Naive thymus-derived CD4-positive, alpha-beta T cell (primary cell): ENCODE results near the gene IGF2R. TPM values are rescaled to one million over a fixed set of nuclear protein-coding genes. Genes with fewer than 3 reads are reported as not detected.
A peak's percentile ranks its signal among the peaks of the same experiment; 100 is the strongest.

Experiments
- ATAC-seq: fragments of 150-1000 bp; cut with Tn5 transposase; 2 replicates; pipeline ENCODE4 v1.10.0; 2021; ENCODE audit warnings: mild to moderate bottlenecking, moderate library complexity
- CTCF ChIA-PET: fragments of 350-600 bp; sonication (Branson Sonifier 250); formaldehyde crosslinking; loops from one replicate; lab custom pipeline; 2021; ENCODE audit warnings: antibody characterized with exemption; lab: Charles Lee
- POLR2A ChIA-PET: fragments of 350-600 bp; sonication (Branson Sonifier 250); formaldehyde crosslinking; loops from one replicate; lab custom pipeline; 2021; ENCODE audit warnings: antibody characterized with exemption, inconsistent platforms; lab: Charles Lee
- DNase-seq, 9 donors: peaks; one replicate each; pipeline versions ENCODE4 v3.0.0 to v3.0.0-alpha.2; 2020 to 2022; ENCODE audit warnings: mixed read lengths in 1 of 9
- H3K27ac ChIP-seq: one replicate; pipeline ENCODE4 v1.7.0; 2013; ENCODE audit warnings: mild to moderate bottlenecking, low read depth, low read length, moderate library complexity
- H3K27me3 ChIP-seq, 2 donors: one replicate each; pipeline ENCODE4 v1.7.0; 2013; ENCODE audit warnings: low read length in 2 of 2, mild to moderate bottlenecking in 2 of 2, moderate library complexity in 2 of 2; ENCODE audit not compliant: control insufficient read depth in 2 of 2, insufficient read depth in 2 of 2
- H3K36me3 ChIP-seq, 3 experiments: 1 replicate in 2 of 3; 2 replicates in 1 of 3; pipeline ENCODE4 v1.7.0; 2013; ENCODE audit warnings: low read length in 3 of 3, mild to moderate bottlenecking in 3 of 3, moderate library complexity in 1 of 3; ENCODE audit not compliant: insufficient read depth in 3 of 3, control insufficient read depth in 2 of 3
- H3K4me1 ChIP-seq, 2 donors: one replicate each; pipeline ENCODE4 v1.7.0; 2013; ENCODE audit warnings: low read length in 2 of 2, mild to moderate bottlenecking in 2 of 2, moderate library complexity in 1 of 2; ENCODE audit not compliant: control insufficient read depth in 2 of 2, insufficient read depth in 2 of 2
- H3K4me3 ChIP-seq: 2 replicates; pipeline ENCODE4 v1.7.0; 2013; ENCODE audit warnings: mild to moderate bottlenecking, low read length
- H3K9me3 ChIP-seq, 3 experiments: 1 replicate in 2 of 3; 2 replicates in 1 of 3; pipeline ENCODE4 v1.7.0; 2013; ENCODE audit warnings: low read length in 3 of 3; ENCODE audit not compliant: control insufficient read depth in 2 of 3
- H3K27ac Mint-ChIP-seq, 9 donors: one replicate each; pipeline ENCODE4 v1.8.0; 2020 to 2022; ENCODE audit warnings: mixed read lengths in 9 of 9, mild to moderate bottlenecking in 8 of 9, moderate library complexity in 5 of 9, inconsistent platforms in 2 of 9
- H3K27me3 Mint-ChIP-seq, 5 donors: one replicate each; pipeline ENCODE4 v1.8.0; 2021 to 2022; ENCODE audit warnings: mixed read lengths in 5 of 5, mild to moderate bottlenecking in 1 of 5
- H3K36me3 Mint-ChIP-seq, 5 donors: one replicate each; pipeline ENCODE4 v1.8.0; 2020 to 2022; ENCODE audit warnings: mixed read lengths in 5 of 5, mild to moderate bottlenecking in 3 of 5, inconsistent platforms in 1 of 5
- H3K4me1 Mint-ChIP-seq, 7 donors: one replicate each; pipeline ENCODE4 v1.8.0; 2020 to 2022; ENCODE audit warnings: mixed read lengths in 7 of 7, mild to moderate bottlenecking in 3 of 7, inconsistent platforms in 1 of 7
- H3K4me3 Mint-ChIP-seq, 10 donors: one replicate each; pipeline ENCODE4 v1.8.0; 2020 to 2022; ENCODE audit warnings: mild to moderate bottlenecking in 10 of 10, mixed read lengths in 10 of 10, moderate library complexity in 6 of 10, inconsistent platforms in 2 of 10
- H3K9me3 Mint-ChIP-seq, 11 donors: one replicate each; pipeline ENCODE4 v1.8.0; 2020 to 2022; ENCODE audit warnings: mixed read lengths in 11 of 11, mild to moderate bottlenecking in 4 of 11, inconsistent platforms in 1 of 11, moderate library complexity in 1 of 11
- intact Hi-C, 2 donors: fragments of 100-400 bp; cut with micrococcal nuclease; formaldehyde crosslinking; loops; one replicate each; pipeline ENCODE4 v1.15.1; 2023
- polyA plus RNA-seq, 2 donors: library from polyadenylated mRNA; unstranded; fragments of 300-500 nt; fragmentation: Illumina TruSeq; gene quantifications; one replicate each; pipeline ENCODE4 v1.2.3, GENCODE V29; 2021
- total RNA-seq, 6 experiments: library from RNA in 5 of 6; stranded (reverse) in 5 of 6; gene quantifications; 1 replicate in 5 of 6; 2 replicates in 1 of 6; pipeline ENCODE4 v1.2.3 and lab custom pipeline; 2021 to 2026

The IGF2R gene
- total and polyA plus RNA-seq, 7 experiments from 2014 or later: 8.7 to 79.2 (median 70.4) TPM

DNA sequence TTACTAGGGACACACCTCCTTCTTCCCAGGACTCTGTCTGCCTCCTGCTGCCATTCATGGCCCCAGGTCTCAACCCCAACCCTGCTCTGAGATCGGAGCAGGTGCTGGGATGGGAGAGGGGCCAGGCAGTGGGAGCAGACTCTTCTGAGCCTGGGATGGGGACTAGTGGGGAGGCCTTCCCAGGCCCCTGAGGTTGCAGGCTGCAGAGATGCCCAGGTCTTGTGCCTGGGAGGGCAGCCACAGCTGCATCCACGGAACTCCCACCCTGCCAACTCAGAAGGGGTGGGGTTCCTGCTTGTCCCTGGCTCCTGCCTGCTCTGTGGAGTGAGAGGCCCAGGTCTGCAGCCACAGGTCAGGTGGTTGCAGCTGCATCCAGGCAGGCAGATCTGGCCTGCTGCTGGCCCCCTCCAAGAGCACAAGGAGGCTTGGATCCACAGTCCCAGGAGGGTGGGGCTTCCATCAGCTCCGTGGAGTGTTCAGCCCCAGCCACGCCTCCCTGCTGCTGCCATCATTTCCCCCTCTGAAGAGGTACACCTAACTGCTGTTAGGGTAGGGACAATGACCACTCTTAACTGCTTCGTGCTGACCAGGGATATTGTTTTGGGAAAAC, 149.8 kb downstream of the IGF2R start:
- Histone ChIP-seq H3K36me3 (no peaks in the 10 kb centered on the region), H3K4me3 (no peak overlapping the region), H3K27ac (no peak overlapping the region), H3K27me3 (no peaks in the 10 kb centered on the region), H3K4me1 (no peaks in the 10 kb centered on the region), H3K9me3 (no peaks in the 10 kb centered on the region)
- Mint-ChIP-seq H3K27me3 (peaks cover 0 to 4% (median 0%) of the 10 kb centered on the region in 5 donors), H3K9me3 (peaks cover 0 to 4% (median 0%) of the 10 kb centered on the region in 11 donors), H3K36me3 (peaks cover 3 to 28% (median 20%) of the 10 kb centered on the region in 5 donors), H3K27ac (no peak overlapping the region), H3K4me1 (no peaks in the 10 kb centered on the region), H3K4me3 (no peak overlapping the region)
- CTCF ChIA-PET: no interaction called here
- intact Hi-C loops: no loop called here
- ATAC-seq: no peak
- POLR2A ChIA-PET: no interaction called here
- DNase-seq: no peak

DNA sequence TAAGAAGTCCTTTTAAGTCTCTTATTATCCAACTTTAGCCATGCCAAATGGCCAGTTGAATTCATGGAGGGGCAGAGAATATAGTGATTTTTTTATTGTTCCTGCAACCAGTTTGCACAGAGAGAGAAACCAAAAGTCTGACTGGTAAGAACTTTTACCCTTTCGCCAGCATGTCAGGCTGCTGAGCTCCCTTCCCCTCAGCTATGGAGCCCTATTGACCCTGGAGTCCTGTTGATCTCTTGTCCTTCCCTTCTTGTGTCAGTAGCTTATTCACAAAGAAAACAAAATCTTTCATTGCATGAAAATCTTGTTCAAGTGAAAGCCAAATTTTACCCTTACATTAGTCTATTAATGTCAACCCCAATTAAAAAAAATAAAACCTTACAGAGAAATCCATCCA, 151.2 kb downstream of the IGF2R start:
- no peak for ATAC-seq
- Mint-ChIP-seq H3K27ac (no peak overlapping the region), H3K4me1 (no peaks in the 10 kb centered on the region), H3K9me3 (peaks cover 0 to 4% (median 0%) of the 10 kb centered on the region in 11 donors), H3K4me3 (no peak overlapping the region), H3K27me3 (peaks cover 0 to 5% (median 0%) of the 10 kb centered on the region in 5 donors), H3K36me3 (peaks cover 3 to 23% (median 19%) of the 10 kb centered on the region in 5 donors)
- no peaks in the 10 kb centered on the region for H3K9me3 ChIP-seq
- H3K27ac ChIP-seq: no peak overlapping the region
- H3K36me3 ChIP-seq: no peaks in the 10 kb centered on the region
- DNase-seq: no peak
- H3K27me3 ChIP-seq: no peaks in the 10 kb centered on the region
- ChIA-PET POLR2A (no interaction called here), CTCF (no interaction called here)
- H3K4me3 ChIP-seq: no peak overlapping the region
- intact Hi-C loops: no loop called here
- H3K4me1 ChIP-seq: no peaks in the 10 kb centered on the region

DNA sequence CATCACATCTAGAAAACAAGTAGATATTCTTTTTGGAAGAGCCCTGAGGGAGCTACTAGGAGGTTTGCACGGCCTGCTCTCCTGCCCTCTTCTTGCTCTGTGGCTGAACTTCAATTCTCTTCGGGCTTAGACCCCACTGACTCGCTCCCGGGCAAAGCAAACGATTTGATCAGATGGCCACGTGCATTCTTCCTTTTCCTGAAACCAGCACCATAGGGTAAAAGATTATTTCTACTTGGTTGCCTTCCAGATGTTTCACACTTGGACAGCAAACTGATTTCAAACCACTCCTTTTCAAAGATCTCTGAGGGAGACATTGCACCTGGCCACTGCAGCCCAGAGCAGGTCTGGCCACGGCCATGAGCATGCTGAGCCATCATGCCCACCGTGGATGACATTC, 152.7 kb downstream of the IGF2R start, which contains the start of gene SLC22A1:
Gene SLC22A1, plus strand, starts transcription at position 258 of the 400 bp plus-strand sequence. Its CDS starts 121 bp downstream, at position 379.
- Mint-ChIP-seq H3K27me3 (peaks cover 0 to 5% (median 0%) of the 10 kb centered on the region in 5 donors), H3K36me3 (peaks cover 3 to 19% (median 14%) of the 10 kb centered on the region in 5 donors), H3K27ac (peak within 1 kb of the TSS in 1 of 9 donors; percentile 52), H3K9me3 (peaks cover 0 to 4% (median 0%) of the 10 kb centered on the region in 11 donors), H3K4me3 (no peak within 1 kb of the TSS), H3K4me1 (no peaks in the 10 kb centered on the region)
- ChIA-PET CTCF (no interaction called here), POLR2A (no interaction called here)
- ATAC-seq (no peak), DNase-seq (no peak)
- no peaks in the 10 kb centered on the region for H3K4me1 ChIP-seq
- no peaks in the 10 kb centered on the region for H3K9me3 ChIP-seq
- no peak within 1 kb of the TSS for H3K27ac ChIP-seq
- H3K36me3 ChIP-seq: no peaks in the 10 kb centered on the region
- no peak within 1 kb of the TSS for H3K4me3 ChIP-seq
- no peaks in the 10 kb centered on the region for H3K27me3 ChIP-seq
- intact Hi-C loops: no loop called here

DNA sequence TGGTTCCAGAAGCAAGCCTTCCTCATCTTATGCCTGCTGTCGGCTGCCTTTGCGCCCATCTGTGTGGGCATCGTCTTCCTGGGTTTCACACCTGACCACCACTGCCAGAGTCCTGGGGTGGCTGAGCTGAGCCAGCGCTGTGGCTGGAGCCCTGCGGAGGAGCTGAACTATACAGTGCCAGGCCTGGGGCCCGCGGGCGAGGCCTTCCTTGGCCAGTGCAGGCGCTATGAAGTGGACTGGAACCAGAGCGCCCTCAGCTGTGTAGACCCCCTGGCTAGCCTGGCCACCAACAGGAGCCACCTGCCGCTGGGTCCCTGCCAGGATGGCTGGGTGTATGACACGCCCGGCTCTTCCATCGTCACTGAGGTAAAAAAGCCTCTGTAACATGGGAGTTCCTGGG, 153.1 kb downstream of the IGF2R start:
- no peaks in the 10 kb centered on the region for H3K4me1 Mint-ChIP-seq
- Histone ChIP-seq H3K27ac (no peak overlapping the region), H3K4me3 (no peak overlapping the region), H3K36me3 (no peaks in the 10 kb centered on the region), H3K4me1 (no peaks in the 10 kb centered on the region), H3K9me3 (no peaks in the 10 kb centered on the region), H3K27me3 (no peaks in the 10 kb centered on the region)
- ChIA-PET CTCF (no interaction called here), POLR2A (no interaction called here)
- DNase-seq: no peak
- ATAC-seq: no peak
- no peak overlapping the region for H3K4me3 Mint-ChIP-seq
- intact Hi-C loops: no loop called here
- H3K27me3 Mint-ChIP-seq: peaks cover 0 to 5% (median 0%) of the 10 kb centered on the region in 5 donors
- H3K36me3 Mint-ChIP-seq: peaks cover 3 to 19% (median 14%) of the 10 kb centered on the region in 5 donors
- H3K27ac Mint-ChIP-seq: no peak overlapping the region
- H3K9me3 Mint-ChIP-seq: peaks cover 0 to 4% (median 0%) of the 10 kb centered on the region in 11 donors

DNA sequence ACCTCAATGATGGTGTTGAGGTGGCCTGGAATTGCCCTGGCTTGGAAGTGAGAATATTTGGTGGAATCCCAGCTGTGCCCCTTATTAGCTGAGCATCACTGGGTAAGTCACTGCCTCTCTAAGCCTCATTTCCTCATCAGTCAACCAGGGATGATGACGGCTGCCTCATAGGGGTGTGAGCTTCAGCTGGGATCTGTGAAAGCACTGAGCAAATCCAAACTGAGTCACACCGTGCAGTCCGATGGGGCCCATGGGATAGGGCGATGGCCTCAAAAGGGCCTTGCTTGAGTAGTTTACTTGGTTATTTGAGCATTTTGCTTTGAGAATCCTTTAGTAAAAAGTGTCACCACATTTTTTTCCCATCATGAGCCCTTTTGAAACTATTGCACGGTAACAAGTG, 153.9 kb downstream of the IGF2R start:
- no peaks in the 10 kb centered on the region for H3K4me1 Mint-ChIP-seq
- H3K9me3 Mint-ChIP-seq: peaks cover 0 to 4% (median 0%) of the 10 kb centered on the region in 11 donors
- H3K27me3 ChIP-seq: no peaks in the 10 kb centered on the region
- no peak overlapping the region for H3K4me3 ChIP-seq
- CTCF ChIA-PET: no interaction called here
- no peak overlapping the region for H3K4me3 Mint-ChIP-seq
- no peak overlapping the region for H3K27ac Mint-ChIP-seq
- H3K27ac ChIP-seq: no peak overlapping the region
- intact Hi-C loops: no loop called here
- DNase-seq (no peak), ATAC-seq (no peak)
- no peaks in the 10 kb centered on the region for H3K4me1 ChIP-seq
- H3K27me3 Mint-ChIP-seq: peaks cover 0 to 5% (median 0%) of the 10 kb centered on the region in 5 donors
- H3K36me3 Mint-ChIP-seq: peaks cover 3 to 12% (median 8%) of the 10 kb centered on the region in 5 donors
- no peaks in the 10 kb centered on the region for H3K9me3 ChIP-seq
- no peaks in the 10 kb centered on the region for H3K36me3 ChIP-seq
- POLR2A ChIA-PET: no interaction called here

DNA sequence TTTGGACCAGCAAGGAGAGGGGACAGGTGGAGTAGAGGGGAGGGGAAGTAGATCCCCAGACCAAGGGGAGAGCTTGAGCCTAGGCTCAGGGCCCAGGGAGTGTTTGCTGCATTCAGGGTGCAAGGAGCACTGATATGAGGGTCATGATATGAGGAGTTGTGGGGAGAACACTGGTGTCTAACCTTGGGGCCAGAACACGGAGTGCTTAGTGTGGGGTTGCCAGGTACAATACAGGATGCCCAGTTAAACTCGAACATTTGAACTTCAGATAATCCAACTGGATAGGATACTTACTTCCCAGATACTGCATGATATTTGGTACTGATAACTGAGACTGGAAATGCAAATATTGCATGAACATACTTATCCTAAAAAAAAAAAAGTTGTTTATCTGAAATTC, 155.1 kb downstream of the IGF2R start:
- intact Hi-C loops: no loop called here
- DNase-seq (no peak), ATAC-seq (peak; percentile 29)
- peaks cover 0 to 2% (median 0%) of the 10 kb centered on the region in 11 donors for H3K9me3 Mint-ChIP-seq
- Histone ChIP-seq H3K4me3 (no peak overlapping the region), H3K27me3 (no peaks in the 10 kb centered on the region), H3K36me3 (no peaks in the 10 kb centered on the region), H3K9me3 (no peaks in the 10 kb centered on the region), H3K27ac (no peak overlapping the region), H3K4me1 (no peaks in the 10 kb centered on the region)
- H3K27ac Mint-ChIP-seq: peak overlapping the region in 1 of 9 donors; percentile 33
- H3K27me3 Mint-ChIP-seq: peaks cover 0 to 5% (median 0%) of the 10 kb centered on the region in 5 donors
- no peaks in the 10 kb centered on the region for H3K4me1 Mint-ChIP-seq
- H3K4me3 Mint-ChIP-seq: peak overlapping the region in 1 of 10 donors; percentile 5
- H3K36me3 Mint-ChIP-seq: peaks cover 2 to 8% (median 5%) of the 10 kb centered on the region in 5 donors
- POLR2A ChIA-PET: no interaction called here
- CTCF ChIA-PET: no interaction called here

DNA sequence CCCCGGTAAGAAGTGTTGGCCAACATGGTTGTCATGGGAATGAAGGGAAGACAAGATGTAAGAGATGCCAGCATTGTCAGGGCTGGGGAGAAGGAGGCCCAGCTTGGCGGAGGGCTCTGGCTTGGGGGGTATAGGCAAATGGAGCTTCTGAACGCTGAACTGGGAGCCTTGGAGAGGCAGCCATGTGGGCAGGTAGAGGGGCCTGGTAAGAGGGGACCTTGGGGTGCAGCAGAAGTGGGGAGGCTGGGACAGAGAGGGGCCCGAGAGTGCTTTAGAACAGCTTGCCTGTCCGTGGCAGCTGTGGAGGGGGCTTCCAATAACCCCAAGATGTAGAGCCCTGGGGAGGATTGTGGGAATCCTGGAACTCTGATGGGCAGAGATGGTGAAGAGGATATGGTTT, 155.7 kb downstream of the IGF2R start:
- Histone ChIP-seq H3K4me1 (no peaks in the 10 kb centered on the region), H3K9me3 (no peaks in the 10 kb centered on the region), H3K27ac (no peak overlapping the region), H3K4me3 (no peak overlapping the region), H3K36me3 (no peaks in the 10 kb centered on the region), H3K27me3 (no peaks in the 10 kb centered on the region)
- CTCF ChIA-PET: no interaction called here
- Mint-ChIP-seq H3K27ac (no peak overlapping the region), H3K4me3 (no peak overlapping the region), H3K27me3 (peaks cover 0 to 5% (median 0%) of the 10 kb centered on the region in 5 donors), H3K36me3 (peaks cover 0 to 5% (median 2%) of the 10 kb centered on the region in 5 donors), H3K4me1 (no peaks in the 10 kb centered on the region), H3K9me3 (peaks cover 0 to 2% (median 0%) of the 10 kb centered on the region in 11 donors)
- intact Hi-C loops: no loop called here
- DNase-seq (no peak), ATAC-seq (no peak)
- POLR2A ChIA-PET: no interaction called here
